MCF 10A (cell line): ENCODE results near the gene SIAH2. TPM values are rescaled to one million over a fixed set of nuclear protein-coding genes. Genes with fewer than 3 reads are reported as not detected.

Experiments used
- BruUV-seq: library from RNA; stranded (reverse); fragments of 400-500 nt; replicated peaks from 2 replicates; lab custom pipeline; 2021; lab: Mats Ljungman, UMichigan
- CTCF ChIA-PET: fragments of 300-600 bp; sonication (Branson Sonifier 250); formaldehyde crosslinking; extraction: SDS; loops from one replicate; lab custom pipeline; 2021; ENCODE audit warnings: antibody characterized with exemption, inconsistent platforms; lab: Yijun Ruan, JAX
- POLR2A ChIA-PET: fragments of 300-600, 350-650 bp; sonication (Branson Sonifier 250); formaldehyde crosslinking; extraction: SDS; loops from one replicate; lab custom pipeline; 2020; ENCODE audit warnings: antibody characterized with exemption, inconsistent platforms; lab: Yijun Ruan, JAX
- DNase-seq: peaks from one replicate; pipeline ENCODE4 v3.0.0-alpha.2; 2018; ENCODE audit not compliant: unreplicated experiment
- H3K27ac Mint-ChIP-seq: one replicate; pipeline ENCODE4 v1.8.0; 2022; ENCODE audit warnings: mild to moderate bottlenecking, low read depth, mixed read lengths; ENCODE audit not compliant: unreplicated experiment
- H3K27me3 Mint-ChIP-seq: one replicate; pipeline ENCODE4 v1.8.0; 2022; ENCODE audit warnings: mixed read lengths; ENCODE audit not compliant: insufficient read depth, unreplicated experiment
- H3K36me3 Mint-ChIP-seq: one replicate; pipeline ENCODE4 v1.8.0; 2022; ENCODE audit warnings: mild to moderate bottlenecking, moderate library complexity, mixed read lengths; ENCODE audit not compliant: insufficient read depth, unreplicated experiment
- H3K4me1 Mint-ChIP-seq: one replicate; pipeline ENCODE4 v1.8.0; 2022; ENCODE audit warnings: mixed read lengths; ENCODE audit not compliant: insufficient read depth, unreplicated experiment
- H3K4me3 Mint-ChIP-seq: one replicate; pipeline ENCODE4 v1.8.0; 2022; ENCODE audit warnings: mild to moderate bottlenecking, moderate library complexity, mixed read lengths; ENCODE audit not compliant: unreplicated experiment
- H3K9me3 Mint-ChIP-seq: one replicate; pipeline ENCODE4 v1.8.0; 2022; ENCODE audit warnings: mixed read lengths; ENCODE audit not compliant: unreplicated experiment
- intact Hi-C: fragments of 100-400 bp; cut with micrococcal nuclease; formaldehyde crosslinking; loops from 2 replicates; pipeline ENCODE4 v1.14.1; 2022
- total RNA-seq: library from RNA; stranded (reverse); gene quantifications from 2 replicates; pipeline ENCODE4 v1.2.3, GENCODE V29; 2022
- TF ChIP-seq, protein P1 (sequence below): fragments of 200-600 bp; IDR thresholded peaks from one replicate; pipeline ENCODE4 v1.8.0; 2022; ENCODE audit warnings: antibody characterized with exemption, mild to moderate bottlenecking; ENCODE audit not compliant: unreplicated experiment

SIAH2 gene
- total RNA-seq, 1 experiment from 2014 or later, result 35.4 TPM

DNA sequence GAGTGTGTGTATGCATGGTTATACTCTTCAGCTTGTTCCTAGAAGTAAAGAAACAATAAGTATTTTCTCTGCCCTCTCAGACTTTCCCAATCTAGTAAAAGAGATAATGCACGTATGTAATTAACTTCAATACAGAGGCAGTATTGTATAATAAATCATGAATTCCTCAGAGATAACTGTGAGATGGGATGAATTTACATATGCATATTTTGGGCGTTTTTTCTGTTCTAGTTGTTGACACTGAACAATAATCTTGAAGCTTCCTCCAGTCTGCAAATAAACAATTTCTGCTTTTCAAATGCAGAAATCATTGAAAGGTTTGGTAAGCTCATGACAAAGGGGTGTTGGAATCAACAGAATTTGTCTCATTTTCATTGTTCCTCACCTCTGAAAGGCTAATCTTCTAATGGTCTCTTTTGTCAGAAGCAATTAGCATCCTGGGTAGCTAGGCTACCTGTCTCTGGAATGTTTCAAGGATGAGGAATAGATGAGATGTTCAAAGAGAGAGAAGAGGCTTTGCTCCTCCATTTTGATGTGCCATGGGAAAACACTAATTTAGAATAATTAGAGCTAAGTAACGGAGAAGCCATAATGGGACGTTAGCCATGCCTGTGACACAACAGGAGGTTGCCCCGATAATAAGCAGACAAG, 43.3 kb upstream of the SIAH2 start:
- TF ChIP-seq, protein P1, sequence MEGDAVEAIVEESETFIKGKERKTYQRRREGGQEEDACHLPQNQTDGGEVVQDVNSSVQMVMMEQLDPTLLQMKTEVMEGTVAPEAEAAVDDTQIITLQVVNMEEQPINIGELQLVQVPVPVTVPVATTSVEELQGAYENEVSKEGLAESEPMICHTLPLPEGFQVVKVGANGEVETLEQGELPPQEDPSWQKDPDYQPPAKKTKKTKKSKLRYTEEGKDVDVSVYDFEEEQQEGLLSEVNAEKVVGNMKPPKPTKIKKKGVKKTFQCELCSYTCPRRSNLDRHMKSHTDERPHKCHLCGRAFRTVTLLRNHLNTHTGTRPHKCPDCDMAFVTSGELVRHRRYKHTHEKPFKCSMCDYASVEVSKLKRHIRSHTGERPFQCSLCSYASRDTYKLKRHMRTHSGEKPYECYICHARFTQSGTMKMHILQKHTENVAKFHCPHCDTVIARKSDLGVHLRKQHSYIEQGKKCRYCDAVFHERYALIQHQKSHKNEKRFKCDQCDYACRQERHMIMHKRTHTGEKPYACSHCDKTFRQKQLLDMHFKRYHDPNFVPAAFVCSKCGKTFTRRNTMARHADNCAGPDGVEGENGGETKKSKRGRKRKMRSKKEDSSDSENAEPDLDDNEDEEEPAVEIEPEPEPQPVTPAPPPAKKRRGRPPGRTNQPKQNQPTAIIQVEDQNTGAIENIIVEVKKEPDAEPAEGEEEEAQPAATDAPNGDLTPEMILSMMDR, result no peak
- intact Hi-C loops, result no loop called here
- Mint-ChIP-seq H3K36me3 (peaks cover 7% of the 10 kb centered on the region), H3K4me3 (no peak overlapping the region), H3K4me1 (no peaks in the 10 kb centered on the region), H3K27ac (no peak overlapping the region), H3K9me3 (no peaks in the 10 kb centered on the region), H3K27me3 (no peaks in the 10 kb centered on the region)
- ChIA-PET CTCF (interaction anchor here (0.6 to 1.2 kb wide), 2 partner anchors 35 to 336 kb away, joined by 3 to 4 read pairs; no protein-coding TSS in a partner anchor), POLR2A (no interaction called here)
- DNase-seq, result no peak
- BruUV-seq, result no TSS peak

DNA sequence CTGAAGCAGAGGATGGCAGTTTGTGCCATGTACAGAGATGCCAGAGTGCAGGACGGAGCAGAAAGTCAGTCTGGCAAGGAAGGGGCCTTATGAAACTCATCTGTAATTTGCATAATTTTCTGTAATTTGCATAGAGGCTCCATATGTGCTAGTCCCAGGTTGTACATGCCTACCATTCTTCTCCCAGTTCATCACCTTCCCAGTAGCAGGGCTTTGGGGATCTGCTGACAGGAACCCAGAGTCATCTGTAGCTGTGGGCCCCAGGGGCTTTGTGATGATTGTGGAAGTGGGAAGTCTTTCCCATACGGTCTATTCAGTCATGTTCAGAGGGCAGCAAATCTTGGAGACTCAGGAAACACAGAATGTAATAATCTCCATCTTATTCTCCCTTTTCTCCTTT, 42.4 kb upstream of the SIAH2 start:
- TF ChIP-seq, protein P1, result no peak
- H3K9me3 Mint-ChIP-seq, result no peaks in the 10 kb centered on the region
- H3K27me3 Mint-ChIP-seq, result no peaks in the 10 kb centered on the region
- no peak overlapping the region for H3K4me3 Mint-ChIP-seq
- peaks cover 7% of the 10 kb centered on the region for H3K36me3 Mint-ChIP-seq
- no peak for DNase-seq
- intact Hi-C loops, result no loop called here
- BruUV-seq, result no TSS peak
- H3K4me1 Mint-ChIP-seq, result no peaks in the 10 kb centered on the region
- CTCF ChIA-PET, result interaction anchor here (0.6 kb wide), 1 partner anchor 341 kb away, joined by 3 read pairs; no protein-coding TSS in a partner anchor
- POLR2A ChIA-PET, result no interaction called here
- no peak overlapping the region for H3K27ac Mint-ChIP-seq

DNA sequence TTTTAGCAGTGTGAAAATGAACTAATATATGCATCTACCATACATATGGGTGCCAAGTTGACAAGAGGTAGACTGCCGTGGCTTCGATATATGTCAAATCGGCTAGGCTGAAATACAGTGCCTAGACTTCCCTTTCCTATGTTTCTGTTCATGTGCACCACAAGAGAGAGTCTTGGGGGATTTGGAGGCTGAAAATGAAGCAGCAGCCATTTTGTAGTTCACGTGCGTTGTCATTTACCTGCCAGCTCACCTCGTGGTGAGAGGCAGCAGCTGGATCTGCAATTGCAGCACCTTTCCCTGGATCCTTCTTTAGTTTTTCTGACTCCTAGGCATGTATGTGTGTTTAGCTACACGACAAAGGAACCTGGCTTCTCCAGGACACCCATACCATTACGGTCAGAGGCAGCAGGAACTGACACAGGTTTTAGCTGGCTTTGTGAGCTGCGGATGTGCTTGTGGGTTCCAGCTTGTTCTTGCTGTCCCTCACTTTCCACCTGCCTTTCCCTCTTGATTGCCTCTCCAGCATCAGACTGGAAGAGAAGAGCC, 40.5 kb upstream of the SIAH2 start:
- CTCF ChIA-PET, result interaction anchor here (0.6 to 2.6 kb wide), 3 partner anchors 10 to 414 kb away, joined by 3 to 11 read pairs (median 4); no protein-coding TSS in a partner anchor
- Mint-ChIP-seq H3K9me3 (no peaks in the 10 kb centered on the region), H3K36me3 (peaks cover 7% of the 10 kb centered on the region), H3K27me3 (no peaks in the 10 kb centered on the region), H3K27ac (no peak overlapping the region), H3K4me1 (no peaks in the 10 kb centered on the region), H3K4me3 (no peak overlapping the region)
- intact Hi-C loops, result no loop called here
- POLR2A ChIA-PET, result no interaction called here
- TF ChIP-seq, protein P1, result no peak
- no TSS peak for BruUV-seq
- DNase-seq, result no peak

DNA sequence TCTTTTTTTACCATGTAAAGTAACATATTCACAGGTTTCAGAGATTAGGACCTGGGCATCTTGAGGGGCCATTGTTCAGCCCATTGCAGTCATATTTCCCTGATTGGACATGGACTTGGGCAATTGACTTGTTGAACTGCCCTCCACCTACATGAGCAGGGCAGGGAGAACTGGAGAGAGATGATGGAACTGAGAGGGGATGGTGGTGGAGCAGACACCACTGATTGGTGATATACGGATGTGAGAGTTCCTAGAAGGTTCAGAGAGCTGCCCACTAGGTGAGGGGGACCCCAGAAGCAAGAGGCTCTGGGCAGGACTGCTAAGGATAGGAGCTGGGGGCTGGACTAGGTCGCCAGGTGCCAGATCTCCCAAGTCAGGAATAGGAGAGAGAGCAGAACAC, 37.8 kb upstream of the SIAH2 start:
- CTCF ChIA-PET, result no interaction called here
- H3K9me3 Mint-ChIP-seq, result no peaks in the 10 kb centered on the region
- BruUV-seq, result no TSS peak
- H3K36me3 Mint-ChIP-seq, result peaks cover 7% of the 10 kb centered on the region
- no peak for DNase-seq
- POLR2A ChIA-PET, result interaction anchor here (1.0 kb wide), 1 partner anchor 10 kb away, joined by 5 read pairs; no protein-coding TSS in a partner anchor
- H3K4me3 Mint-ChIP-seq, result no peak overlapping the region
- intact Hi-C loops, result no loop called here
- TF ChIP-seq, protein P1, result no peak
- H3K27me3 Mint-ChIP-seq, result peaks cover 11% of the 10 kb centered on the region
- H3K4me1 Mint-ChIP-seq, result no peaks in the 10 kb centered on the region
- H3K27ac Mint-ChIP-seq, result no peak overlapping the region
